ENCODE measurements around the gene MORN1.
A peak's percentile ranks its signal among the peaks of the same experiment; 100 is the strongest.

The MORN1 gene

DNA sequence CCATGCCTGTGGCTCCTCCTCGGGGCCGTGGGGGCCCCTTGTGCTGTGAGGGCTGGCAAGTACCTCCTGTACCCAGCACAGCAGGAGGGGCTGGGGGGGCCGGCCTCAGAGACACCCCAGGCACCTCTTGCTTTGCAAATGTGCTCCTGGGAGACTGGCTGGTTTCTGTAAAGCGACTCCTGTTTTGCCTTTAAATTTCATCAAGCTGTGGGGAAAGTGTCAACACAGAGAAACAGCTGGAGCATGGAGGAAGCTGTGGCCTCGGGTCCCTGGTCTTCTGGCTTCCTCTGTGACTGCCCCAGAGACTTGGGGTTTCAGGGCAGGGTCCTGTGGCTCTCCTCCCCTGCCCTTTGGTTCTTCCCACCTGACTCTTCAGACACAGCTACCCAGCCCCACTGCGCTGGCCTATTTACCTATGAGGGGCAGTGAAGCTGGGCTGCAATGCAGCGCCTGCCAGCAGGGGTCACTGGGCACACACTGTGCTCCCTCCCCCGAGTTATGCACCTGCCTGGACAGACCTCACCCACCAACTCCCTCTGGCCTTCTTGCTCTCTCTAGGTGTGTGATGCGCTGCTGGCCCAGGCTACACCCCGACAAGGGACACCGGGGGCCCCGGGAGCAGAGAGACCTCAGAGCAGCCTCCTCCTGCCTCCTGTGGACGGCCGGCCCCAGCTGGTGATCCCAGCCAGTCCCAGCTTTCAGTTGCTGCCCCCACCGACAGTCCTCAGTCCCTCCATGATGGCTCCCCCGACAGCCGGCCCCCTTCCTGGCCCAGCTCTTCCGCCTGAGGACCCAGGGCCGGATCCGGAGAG lies 38.6 kb upstream of the MORN1 start:
- no peak for TF ChIP-seq ZNF274 (IDR thresholded peaks at IDR 0.05; ENCODE audit: low read depth, low read length)

GRCh38 chr1:2428490-2428889 lies 37.1 kb upstream of the MORN1 start:
- H3K4me3 ChIP-seq (ENCODE audit: low read length): no peak overlapping the region
- no peak for TF ChIP-seq ZNF274 (IDR thresholded peaks at IDR 0.05; ENCODE audit: low read depth, low read length)

More for the DNA sequence above, 38.6 kb upstream of the MORN1 start:
- no peak overlapping the region for H3K4me3 ChIP-seq (ENCODE audit: low read length)

- no peak overlapping the region for H3K4me3 ChIP-seq (ENCODE audit: low read length)
- no peak for TF ChIP-seq ZNF274 (IDR thresholded peaks at IDR 0.05; ENCODE audit: low read depth, low read length)
These were observed 36.6 kb upstream of the MORN1 start for GRCh38 chr1:2427976-2428375.

DNA sequence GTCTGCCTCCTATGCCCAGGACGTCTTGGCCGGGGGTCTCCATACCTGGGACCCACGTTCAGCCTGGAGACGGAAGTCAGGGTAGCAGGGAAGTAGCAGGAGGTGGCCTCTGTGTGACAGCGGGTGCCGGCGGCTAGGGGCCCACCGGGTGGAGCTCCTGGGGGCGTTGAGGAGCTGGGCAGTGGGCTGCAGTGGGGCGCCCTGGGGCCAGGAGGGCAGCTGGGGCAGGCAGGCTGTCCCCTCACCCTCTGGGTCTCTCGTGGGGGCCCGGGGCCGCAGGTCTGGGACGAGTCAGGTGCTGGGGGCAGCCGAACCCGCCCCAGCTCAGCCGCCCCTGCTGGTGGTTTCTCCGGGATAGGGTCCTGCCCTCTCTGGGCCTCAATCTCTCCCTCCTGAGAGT lies 35.7 kb upstream of the MORN1 start:
- no peak for TF ChIP-seq ZNF274 (IDR thresholded peaks at IDR 0.05; ENCODE audit: low read depth, low read length)
- H3K4me3 ChIP-seq (ENCODE audit: low read length): no peak overlapping the region

DNA sequence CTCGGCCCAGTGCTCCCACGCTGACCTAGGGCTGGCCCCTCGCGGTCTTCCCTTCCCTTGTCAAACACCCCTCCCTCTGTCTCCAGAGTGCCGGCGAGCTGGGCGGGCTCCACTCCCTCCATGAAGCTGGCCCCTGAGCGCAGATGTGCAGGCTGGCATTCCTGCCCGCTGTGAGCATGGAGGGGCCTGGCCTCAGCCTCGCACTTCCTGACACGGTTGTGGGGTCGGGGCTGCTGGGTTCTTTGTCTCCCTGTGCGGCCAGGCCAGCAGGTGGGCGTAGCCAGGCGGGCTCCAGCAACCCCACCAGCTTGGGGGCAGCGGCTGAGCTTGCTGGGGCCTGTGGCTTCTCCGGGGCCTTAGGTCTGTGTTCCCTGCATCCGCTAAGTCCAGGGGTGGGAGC lies 35.2 kb upstream of the MORN1 start:
- no peak for TF ChIP-seq ZNF274 (IDR thresholded peaks at IDR 0.05; ENCODE audit: low read depth, low read length)
- no peak overlapping the region for H3K4me3 ChIP-seq (ENCODE audit: low read length)

DNA sequence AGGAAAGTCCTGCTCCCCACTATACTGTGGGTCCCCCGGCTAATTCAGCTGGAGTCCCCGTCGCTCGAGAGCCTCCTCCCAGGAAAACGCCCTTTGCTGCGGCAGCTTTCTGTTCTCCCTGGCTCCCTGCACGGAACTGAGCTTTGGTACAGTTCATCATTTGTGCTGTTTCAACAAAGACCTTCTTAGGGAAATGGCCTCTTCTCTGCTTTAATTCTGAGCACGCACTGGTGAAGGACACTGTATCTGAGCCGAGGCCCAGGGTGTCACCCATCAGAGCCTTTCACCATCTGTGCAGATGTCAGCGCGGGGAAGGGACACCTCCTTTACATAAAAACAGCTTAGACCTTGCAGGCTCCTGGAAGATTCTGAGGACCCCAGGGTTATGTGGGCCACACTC lies 34.5 kb upstream of the MORN1 start:
- TF ChIP-seq ZNF274 (IDR thresholded peaks at IDR 0.05; ENCODE audit: low read depth, low read length): no peak
- no peak overlapping the region for H3K4me3 ChIP-seq (ENCODE audit: low read length)

GRCh38 chr1:2422523-2422922 lies 31.2 kb upstream of the MORN1 start:
- no peak overlapping the region for H3K4me3 ChIP-seq (ENCODE audit: low read length)

GRCh38 chr1:2419416-2419815 lies 28.1 kb upstream of the MORN1 start:
- no peak for TF ChIP-seq ZNF274 (IDR thresholded peaks at IDR 0.05; ENCODE audit: low read depth, low read length)
- no peak overlapping the region for H3K4me3 ChIP-seq (ENCODE audit: low read length)

More at GRCh38 chr1:2422523-2422922, 31.2 kb upstream of the MORN1 start:
- TF ChIP-seq ZNF274 (IDR thresholded peaks at IDR 0.05; ENCODE audit: low read depth, low read length): no peak

DNA sequence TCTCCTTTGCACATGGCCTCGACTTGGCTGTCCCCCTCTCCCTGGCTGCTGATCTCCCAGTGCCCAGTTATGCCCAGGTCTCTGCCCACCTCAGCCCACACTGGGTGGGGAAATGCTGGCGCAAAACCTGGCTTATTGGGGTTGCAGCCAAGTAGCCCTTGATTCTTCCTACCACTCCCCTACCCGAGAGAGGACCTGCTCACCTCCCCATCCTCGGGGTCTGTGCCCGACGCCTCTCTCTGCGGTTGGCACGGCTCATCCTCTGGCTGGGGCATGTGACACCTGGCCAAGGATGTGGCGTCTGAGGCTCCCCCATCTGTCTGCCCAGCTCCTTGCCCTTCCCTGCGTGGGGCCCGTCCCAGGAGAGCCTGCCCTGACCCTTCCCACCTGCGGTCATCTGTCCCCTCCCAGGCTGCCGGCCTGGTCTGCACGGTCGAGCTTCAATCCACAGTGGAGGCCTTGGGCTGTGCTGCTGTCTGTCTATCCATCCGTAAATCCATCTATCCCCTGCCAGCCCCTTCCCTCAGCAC lies 27.5 kb upstream of the MORN1 start:
- no peak overlapping the region for H3K4me3 ChIP-seq (ENCODE audit: low read length)
- no peak for TF ChIP-seq ZNF274 (IDR thresholded peaks at IDR 0.05; ENCODE audit: low read depth, low read length)

GRCh38 chr1:2417833-2418225 lies 26.5 kb upstream of the MORN1 start:
- TF ChIP-seq ZNF274 (IDR thresholded peaks at IDR 0.05; ENCODE audit: low read depth, low read length): no peak
- H3K4me3 ChIP-seq (ENCODE audit: low read length): no peak overlapping the region

DNA sequence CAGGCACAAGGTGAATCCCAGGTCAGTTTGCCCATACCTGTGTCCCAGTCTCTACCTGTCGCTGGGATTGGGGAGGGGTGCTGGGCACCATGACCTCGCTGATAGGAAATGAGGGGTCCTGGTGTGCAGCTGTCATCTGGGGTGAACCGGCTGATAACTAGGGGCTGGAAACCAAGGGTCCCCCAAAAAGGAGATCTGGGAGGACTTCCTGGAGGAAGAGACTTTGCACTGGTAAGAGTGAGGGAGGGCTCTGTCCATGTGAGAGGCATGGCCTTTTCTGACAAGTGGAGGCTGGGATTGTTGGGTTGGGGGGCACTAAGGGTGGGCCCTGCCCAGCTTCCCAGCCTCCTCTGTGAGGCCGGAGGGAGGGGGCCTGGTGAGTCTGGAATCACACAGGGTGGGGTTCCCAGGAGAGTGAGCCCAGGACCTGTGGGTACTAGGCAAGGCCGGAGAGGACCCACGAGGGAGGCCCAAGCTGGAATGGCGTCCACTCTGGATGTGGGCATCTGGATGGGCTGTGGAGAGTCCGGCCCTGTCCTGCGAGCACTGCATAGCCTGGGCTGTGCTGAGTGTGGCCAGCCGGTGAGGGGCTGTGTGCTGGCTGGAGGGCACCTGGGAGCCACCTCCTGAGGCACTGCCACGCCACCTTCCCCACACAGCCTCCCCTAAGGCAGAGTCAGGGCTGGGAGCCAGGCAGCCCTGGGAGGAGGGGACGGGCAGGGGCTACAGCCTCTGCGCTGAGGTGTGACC lies 25.9 kb upstream of the MORN1 start:
- H3K4me3 ChIP-seq (ENCODE audit: low read length): no peak overlapping the region

GRCh38 chr1:2416403-2416802 lies 25.0 kb upstream of the MORN1 start:
- TF ChIP-seq ZNF274 (IDR thresholded peaks at IDR 0.05; ENCODE audit: low read depth, low read length): no peak
- peak overlapping the region; percentile 54; the same call in 1 of the 2 replicates for H3K4me3 ChIP-seq (ENCODE audit: low read length)

More for the DNA sequence above, 25.9 kb upstream of the MORN1 start:
- no peak for TF ChIP-seq ZNF274 (IDR thresholded peaks at IDR 0.05; ENCODE audit: low read depth, low read length)

DNA sequence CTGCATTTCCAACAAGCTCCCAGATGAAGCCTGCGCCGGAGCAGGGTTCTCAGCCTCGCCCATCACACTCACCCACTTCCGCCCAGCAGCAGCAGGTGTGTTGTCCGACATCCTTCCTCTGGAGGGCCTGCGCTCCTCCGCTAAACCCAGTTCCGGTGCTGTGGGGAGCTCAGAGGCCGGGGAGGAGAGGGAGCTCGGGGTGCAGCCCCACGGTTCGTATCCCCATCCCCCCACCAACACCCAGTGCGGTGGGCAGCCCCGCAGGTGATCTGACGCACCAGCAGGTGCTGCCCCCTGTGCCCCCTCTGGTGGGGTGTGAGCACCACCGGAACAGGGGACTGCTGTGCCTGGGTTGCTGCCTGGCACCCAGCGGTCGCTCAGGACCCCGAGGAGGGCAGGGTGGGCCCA lies 24.5 kb upstream of the MORN1 start:
- H3K4me3 ChIP-seq (ENCODE audit: low read length): peak overlapping the region; percentile 54; the same call in 1 of the 2 replicates
- no peak for TF ChIP-seq ZNF274 (IDR thresholded peaks at IDR 0.05; ENCODE audit: low read depth, low read length)

- H3K4me3 ChIP-seq (ENCODE audit: low read length): no peak overlapping the region; the same call in 1 of the 2 replicates
- no peak for TF ChIP-seq ZNF274 (IDR thresholded peaks at IDR 0.05; ENCODE audit: low read depth, low read length)
These were observed 24.0 kb upstream of the MORN1 start for GRCh38 chr1:2415337-2415736.
